Activated naive CD4-positive, alpha-beta T cell (primary cell): ENCODE results near the gene TIPRL.
"Not testable (repeated sequence)": the region's sequence is repeated elsewhere in the genome, so short reads cannot be mapped to it uniquely, and the experiment has no call there.

Experiments
- DNase-seq, 4 experiments: peaks; one replicate each; lab custom pipeline; 2025; lab: John Stamatoyannopoulos, UW

Gene TIPRL

GRCh38 chr1:168159251-168159650 lies 19.5 kb upstream of the TIPRL start:
- no peak for DNase-seq

- no peak for DNase-seq
Measured at GRCh38 chr1:168159979-168160378, 18.8 kb upstream of the TIPRL start.

GRCh38 chr1:168161459-168161858 lies 17.3 kb upstream of the TIPRL start:
- DNase-seq, result no peak

GRCh38 chr1:168163670-168164069 lies 15.1 kb upstream of the TIPRL start:
- DNase-seq, result no peak

- no peak for DNase-seq
Measured at GRCh38 chr1:168164771-168165170, 14.0 kb upstream of the TIPRL start.

- no peak for DNase-seq
Measured at GRCh38 chr1:168167806-168168205, 11.0 kb upstream of the TIPRL start.

- DNase-seq, result no peak
Measured at GRCh38 chr1:168170564-168171508, 7.9 kb upstream of the TIPRL start.

GRCh38 chr1:168172250-168172915 lies 6.4 kb upstream of the TIPRL start:
- no peak for DNase-seq

- no peak for DNase-seq
Measured at GRCh38 chr1:168178227-168178637, 530 bp upstream of the TIPRL start.

GRCh38 chr1:168179438-168180147 lies 831 bp downstream of the TIPRL start:
- DNase-seq, result no peak

GRCh38 chr1:168180148-168180524 lies 1.4 kb downstream of the TIPRL start:
- DNase-seq, result no peak

- DNase-seq, result not testable (repeated sequence)
Measured at GRCh38 chr1:168181063-168181720, 2.4 kb downstream of the TIPRL start.

GRCh38 chr1:168187177-168187576 lies 8.4 kb downstream of the TIPRL start:
- no peak for DNase-seq

- DNase-seq, result no peak
Measured at GRCh38 chr1:168190403-168190802, 11.6 kb downstream of the TIPRL start.

- no peak for DNase-seq
Measured at GRCh38 chr1:168195199-168196135, 16.7 kb downstream of the TIPRL start.

GRCh38 chr1:168199056-168199455 lies 20.3 kb downstream of the TIPRL start:
- no peak for DNase-seq

GRCh38 chr1:168202941-168203654 lies 24.3 kb downstream of the TIPRL start:
- DNase-seq, result no peak

- no peak for DNase-seq
Measured at GRCh38 chr1:168206111-168206510, 27.3 kb downstream of the TIPRL start.

GRCh38 chr1:168207673-168208072 lies 28.9 kb downstream of the TIPRL start:
- DNase-seq, result not testable (repeated sequence)

- DNase-seq, result no peak
Measured at GRCh38 chr1:168210312-168210711, 31.6 kb downstream of the TIPRL start.
